GM19043 (cell line): Measurements from ENCODE around the gene VAMP4.

Experiments used
- ATAC-seq: cut with Tn5 transposase; IDR thresholded peaks from one replicate; pipeline ENCODE4 v1.9.1; 2021; ENCODE audit warnings: low read depth; ENCODE audit not compliant: unreplicated experiment

VAMP4 gene

GRCh38 chr1:171741872-171742576 is at the start of gene VAMP4:
TSS of gene VAMP4 (minus strand) at chr1:171742065. CDS start at chr1:171738414, 3,651 bp downstream.
- peak; percentile 91 for ATAC-seq

DNA sequence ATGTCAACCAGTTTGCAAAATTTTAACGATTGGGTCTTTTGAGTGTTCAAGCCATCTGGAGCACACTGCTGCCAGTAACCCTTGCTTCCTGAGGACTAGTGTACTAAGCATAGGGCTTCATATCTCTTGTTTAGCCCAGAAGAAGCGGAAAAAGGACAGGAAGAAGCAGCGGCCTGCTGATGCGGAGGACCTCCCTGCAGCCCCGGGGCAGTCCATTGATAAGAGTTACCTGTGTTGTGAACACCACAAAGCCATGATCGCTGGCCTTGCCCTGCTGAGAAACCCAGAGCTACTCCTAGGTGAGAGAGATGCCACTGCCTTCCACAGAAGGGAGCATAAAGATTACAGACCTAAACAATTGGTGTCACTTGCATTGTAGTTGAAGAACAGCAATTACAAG is 48.5 kb upstream of the VAMP4 start:
- ATAC-seq = no peak

GRCh38 chr1:171788696-171789095 is 46.8 kb upstream of the VAMP4 start:
- ATAC-seq = no peak

GRCh38 chr1:171787686-171788480 is 46.0 kb upstream of the VAMP4 start:
- ATAC-seq = no peak

- no peak for ATAC-seq
Measured at GRCh38 chr1:171786534-171786933, 44.7 kb upstream of the VAMP4 start.

- no peak for ATAC-seq
Measured at GRCh38 chr1:171785766-171786165, 43.9 kb upstream of the VAMP4 start.

DNA sequence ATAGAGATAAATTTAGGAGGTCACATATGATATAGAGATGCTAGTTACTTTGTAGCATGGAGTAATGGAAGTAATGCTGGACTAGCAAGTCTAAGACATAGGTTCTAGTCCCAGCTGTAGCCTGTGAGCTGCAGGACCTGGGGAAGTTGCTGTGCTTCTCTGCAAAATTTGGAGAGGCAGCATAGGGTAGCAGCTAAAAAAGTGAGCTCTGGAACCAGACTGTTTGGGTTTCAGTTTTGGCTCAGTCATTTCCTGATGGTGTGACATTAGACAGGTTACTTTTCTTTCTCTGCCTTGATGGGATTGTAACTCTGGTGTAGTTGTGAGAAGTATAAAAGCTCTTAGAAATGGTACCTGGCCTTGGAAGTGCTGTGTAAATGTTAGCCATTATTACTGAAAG is 42.9 kb upstream of the VAMP4 start:
- no peak for ATAC-seq

DNA sequence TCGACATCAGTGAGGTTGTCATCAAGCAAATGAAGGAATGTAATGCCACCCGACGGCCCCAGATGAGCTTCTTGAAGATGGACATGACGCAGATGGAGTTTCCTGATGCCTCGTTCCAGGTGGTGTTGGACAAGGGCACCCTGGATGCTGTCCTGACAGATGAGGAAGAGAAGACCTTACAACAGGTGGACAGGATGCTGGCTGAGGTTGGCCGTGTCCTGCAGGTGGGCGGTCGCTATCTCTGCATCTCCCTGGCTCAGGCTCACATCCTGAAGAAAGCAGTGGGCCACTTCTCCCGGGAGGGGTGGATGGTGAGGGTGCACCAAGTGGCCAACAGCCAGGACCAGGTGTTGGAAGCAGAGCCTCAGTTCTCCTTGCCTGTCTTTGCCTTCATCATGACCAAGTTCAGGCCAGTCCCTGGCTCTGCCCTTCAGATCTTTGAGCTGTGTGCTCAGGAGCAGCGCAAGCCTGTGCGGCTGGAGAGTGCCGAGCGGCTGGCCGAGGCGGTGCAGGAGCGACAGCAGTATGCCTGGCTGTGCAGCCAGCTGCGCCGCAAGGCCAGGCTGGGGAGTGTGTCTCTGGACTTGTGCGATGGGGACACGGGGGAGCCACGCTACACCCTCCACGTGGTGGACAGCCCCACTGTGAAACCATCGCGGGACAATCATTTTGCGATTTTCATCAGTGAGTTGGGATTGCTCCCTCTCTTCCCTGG is 42.1 kb upstream of the VAMP4 start:
- ATAC-seq = no peak

DNA sequence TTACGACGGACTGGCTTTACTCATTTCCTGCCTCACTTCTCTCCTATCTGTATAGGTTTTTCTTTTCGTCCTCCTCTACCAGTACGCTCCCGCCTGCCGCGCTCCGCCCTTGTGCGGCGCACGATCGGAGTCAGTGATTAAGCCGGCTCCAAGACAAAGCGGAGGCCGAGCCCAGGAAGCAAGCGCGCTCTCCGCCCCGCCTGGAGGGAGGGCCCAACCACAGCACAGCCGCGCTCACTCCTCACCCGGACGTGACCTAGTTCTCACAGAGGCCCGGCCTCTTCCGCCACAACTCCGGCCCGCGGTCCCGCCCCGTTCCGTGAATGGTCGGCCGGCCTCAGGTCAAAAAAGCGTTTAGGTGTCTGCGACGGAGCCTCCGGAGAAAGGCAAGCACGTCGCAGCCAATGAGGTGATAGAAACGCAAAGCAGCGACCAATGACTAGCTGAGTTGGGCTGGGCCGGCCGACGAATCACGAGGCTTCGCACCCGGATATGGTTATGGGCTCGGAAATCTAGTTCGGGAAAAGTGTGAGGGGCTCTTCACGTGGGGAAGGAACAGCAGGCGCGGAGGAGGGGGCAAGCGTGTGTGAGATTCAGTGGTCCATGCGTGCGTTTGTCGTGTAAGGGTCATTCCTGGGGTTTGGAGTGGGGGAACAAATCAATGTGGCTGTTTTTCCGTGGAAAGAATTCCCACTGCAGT is 39.5 kb upstream of the VAMP4 start, which contains the start of gene METTL13:
METTL13 (plus strand) TSS at position 485 of the 700 bp plus-strand sequence. CDS start 308 bp downstream, outside the sequence.
- ATAC-seq = peak; percentile 96

DNA sequence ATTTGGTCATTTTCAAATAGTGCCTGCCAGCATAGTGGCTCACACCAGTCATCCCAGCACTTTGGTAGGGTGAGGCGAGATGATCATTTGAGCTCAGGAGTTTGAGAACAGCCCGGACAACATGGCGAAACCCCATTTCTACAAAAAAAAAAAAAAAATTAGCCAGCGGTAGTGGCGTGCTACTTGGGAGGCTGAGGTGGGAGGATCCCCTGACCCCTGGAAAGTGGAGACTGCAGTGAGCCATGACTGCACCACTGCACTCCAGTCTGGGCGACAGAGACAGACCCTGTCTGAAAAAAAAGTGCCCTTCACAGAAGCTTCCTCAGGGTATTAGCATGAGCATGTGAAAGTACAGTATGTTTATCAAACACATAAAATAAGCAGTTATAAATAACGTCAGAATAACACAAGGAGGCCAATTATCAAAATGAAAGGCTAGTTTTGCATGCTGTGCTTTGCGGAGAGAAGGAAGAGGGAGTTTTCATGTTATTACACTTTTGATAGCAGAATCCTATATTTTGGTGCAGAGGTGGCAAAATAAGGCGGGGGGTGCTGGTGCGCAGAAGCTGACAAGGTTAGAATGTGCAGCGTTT is 38.8 kb upstream of the VAMP4 start:
- ATAC-seq = no peak

DNA sequence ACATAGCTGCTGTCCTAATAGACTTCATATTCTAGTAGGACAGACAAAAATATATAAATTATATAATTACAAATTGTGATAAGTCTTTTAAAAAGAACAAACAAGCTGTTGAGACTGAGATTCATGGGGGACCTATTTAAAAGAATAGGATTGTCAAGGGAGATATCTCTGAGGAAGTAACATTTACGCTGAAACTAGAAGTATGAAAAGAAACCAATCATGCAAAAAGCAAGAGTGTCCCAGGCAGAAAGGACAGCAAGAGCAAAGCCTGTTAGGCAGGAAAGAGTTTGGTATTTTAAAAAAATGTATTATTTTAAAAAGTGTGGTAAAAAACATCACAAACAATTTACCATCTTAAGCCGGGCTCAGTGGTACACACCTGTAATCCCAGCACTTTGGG is 30.4 kb upstream of the VAMP4 start:
- ATAC-seq = no peak

DNA sequence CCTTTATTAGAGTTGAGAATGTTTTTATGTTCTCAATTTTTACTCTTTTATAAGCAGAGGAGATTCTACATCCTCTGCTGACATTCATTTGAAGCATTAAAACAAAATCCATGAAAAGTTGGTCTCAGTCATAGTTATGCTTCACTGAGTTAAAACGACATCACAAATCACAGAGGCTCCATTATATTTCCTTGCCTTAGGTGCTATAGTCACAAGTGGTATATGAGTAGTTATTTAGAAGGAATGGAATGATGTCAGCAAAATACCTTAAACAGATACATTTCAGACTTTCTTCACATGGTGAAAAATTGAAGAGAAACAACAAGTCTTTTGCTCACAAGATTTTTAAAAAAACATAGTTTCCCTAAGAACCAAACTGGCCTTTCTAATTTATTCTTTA is 27.9 kb upstream of the VAMP4 start:
- no peak for ATAC-seq

DNA sequence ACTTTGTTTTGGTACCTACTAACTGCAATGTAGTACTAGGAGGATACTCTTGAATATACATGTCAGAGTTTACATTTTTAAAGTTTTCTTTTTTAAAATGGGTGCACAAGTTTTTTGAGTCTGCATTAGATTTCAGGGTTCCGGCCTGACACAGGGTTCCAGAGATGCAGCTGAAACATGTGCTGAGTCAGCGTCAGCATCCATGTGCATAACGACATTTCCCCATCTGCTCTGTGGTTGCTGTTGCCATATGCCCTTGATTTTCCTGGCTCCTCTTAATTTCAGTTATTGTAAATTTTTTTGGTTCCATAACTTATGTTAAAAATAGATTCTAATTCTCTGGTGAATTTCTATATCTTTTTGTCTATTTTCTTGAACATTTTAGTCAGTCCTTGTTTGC is 27.3 kb upstream of the VAMP4 start:
- ATAC-seq = no peak

DNA sequence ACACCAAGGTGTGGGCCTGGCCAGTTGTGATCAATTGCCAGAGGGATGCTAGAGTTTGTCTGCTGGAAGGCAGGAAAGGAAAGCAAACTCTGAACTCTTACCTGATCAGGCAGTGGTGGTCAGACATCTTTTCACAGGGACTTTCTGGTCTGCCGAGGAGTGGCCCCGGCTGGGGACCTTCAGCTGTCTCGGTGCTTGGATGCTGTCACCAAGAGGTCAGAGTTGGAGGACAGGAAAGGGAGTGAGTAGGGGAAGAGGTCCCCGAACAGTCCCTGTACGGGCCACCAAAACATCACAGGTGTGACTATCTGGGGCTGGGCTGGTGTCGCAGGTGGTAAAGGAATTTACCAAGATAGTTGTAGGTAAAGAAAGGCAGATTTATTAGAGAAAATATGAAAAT is 21.9 kb upstream of the VAMP4 start:
- no peak for ATAC-seq

DNA sequence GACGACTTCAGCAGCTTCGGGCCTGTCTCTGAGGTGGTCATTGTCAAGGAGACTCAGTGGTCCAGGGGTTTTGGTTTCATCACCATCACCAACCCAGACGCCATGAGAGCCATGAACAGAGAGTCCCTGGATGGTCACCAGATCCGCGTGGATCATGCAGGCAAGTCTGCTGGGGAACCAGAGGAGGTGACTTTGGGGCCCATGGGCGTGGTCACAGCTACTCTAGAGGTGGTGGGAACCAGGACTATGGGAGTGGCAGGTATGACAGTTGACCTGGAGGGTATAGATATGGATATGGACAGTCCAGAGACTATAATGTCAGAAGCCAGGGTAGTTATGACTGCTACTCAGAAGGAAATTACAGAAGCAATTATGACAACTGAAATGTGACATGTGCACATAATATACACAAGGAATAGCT is 20.3 kb upstream of the VAMP4 start:
- ATAC-seq = no peak

GRCh38 chr1:171758011-171758410 is 16.1 kb upstream of the VAMP4 start:
- ATAC-seq = no peak

DNA sequence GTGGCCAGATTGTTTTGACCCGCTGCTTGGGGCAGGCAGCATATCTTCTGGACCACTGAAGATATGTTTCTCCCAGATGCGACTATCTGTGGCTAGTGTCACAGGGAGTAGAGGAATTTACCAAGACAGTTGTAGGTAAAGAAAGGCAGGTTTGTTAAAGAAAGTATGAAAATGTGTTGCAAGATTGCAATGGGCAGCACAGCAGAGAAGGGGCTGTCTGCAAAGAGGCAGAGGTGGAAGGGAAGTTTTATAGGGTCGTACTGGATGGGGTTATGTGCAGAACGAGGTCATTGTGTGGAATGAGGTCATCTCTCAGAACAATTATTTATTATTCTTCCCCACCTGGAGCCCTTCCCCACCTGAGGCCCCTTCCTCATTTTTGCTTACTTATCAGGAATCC is 15.0 kb upstream of the VAMP4 start:
- ATAC-seq = no peak

GRCh38 chr1:171754971-171755370 is 13.1 kb upstream of the VAMP4 start:
- no peak for ATAC-seq

DNA sequence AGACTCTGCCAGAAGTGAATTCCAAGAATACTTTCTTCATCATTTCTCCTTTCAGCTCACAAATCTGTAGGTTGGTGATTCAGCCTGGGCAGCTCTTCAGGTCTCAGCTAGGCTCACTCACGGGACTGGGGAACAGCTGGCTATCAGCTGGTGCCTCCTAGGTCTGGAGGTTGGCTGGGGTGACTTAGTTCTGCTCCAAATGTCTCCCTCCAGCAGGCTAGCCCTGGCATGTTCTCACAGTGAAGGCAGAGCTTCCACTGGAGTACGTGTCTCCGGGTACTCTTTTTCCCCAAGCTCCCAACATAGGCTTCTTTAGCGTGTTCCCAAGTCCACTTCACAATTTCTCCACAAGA is 12.5 kb upstream of the VAMP4 start:
- ATAC-seq = no peak

DNA sequence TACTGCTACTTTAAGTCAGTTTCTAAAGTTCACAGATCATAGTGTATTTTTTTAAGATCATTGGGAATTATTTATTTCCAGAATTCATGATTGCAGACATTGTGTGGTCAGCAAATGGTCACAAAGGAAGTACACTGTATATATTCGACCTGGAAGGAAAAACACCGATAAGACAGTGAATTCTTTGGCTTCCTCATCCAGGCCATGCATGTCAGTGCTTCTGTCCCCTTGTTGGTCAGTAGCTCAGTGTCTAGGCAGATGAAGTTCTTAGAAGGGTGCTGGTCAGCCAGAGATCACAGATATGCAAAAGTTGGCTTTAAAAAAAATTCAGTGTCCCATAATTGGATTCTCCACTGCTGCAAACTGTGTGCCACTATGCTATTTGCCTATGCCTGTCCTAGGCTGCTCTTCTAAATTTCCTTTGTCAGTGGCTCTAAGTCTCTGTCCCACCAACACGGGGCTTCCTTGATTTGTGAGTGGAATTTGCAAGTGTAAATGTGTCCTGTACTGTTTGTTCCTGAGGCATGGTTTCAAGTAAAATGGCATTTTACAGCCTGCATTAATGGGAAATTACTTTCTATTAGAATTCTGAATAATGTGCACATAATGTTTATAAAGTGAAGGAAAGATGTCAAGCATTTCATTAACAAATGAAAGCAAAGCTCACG is 12.0 kb upstream of the VAMP4 start:
- no peak for ATAC-seq
